K562 (cell line): ENCODE measurements around the gene OTC. TPM values are rescaled to one million over a fixed set of nuclear protein-coding genes. Genes with fewer than 3 reads are reported as not detected.

ENCODE experiments used
- ARHGAP35 ChIP-seq: fragments of 450-650 bp; IDR thresholded peaks from 2 replicates; pipeline ENCODE4 v1.6.1; 2018; ENCODE audit not compliant: partially characterized antibody
- CCAR2 ChIP-seq: fragments of 200-400 bp; formaldehyde crosslinking; IDR thresholded peaks from 2 replicates; pipeline ENCODE4 v1.6.1; 2017; ENCODE audit warnings: mild to moderate bottlenecking, low read depth, low read length
- GABPA ChIP-seq: fragments of 200-800 bp; sonication (Bioruptor generic); conservative IDR thresholded peaks from 2 replicates; pipeline ENCODE4 v1.6.1; 2016; ENCODE audit warnings: low read depth, missing genetic modification characterization, missing compliant biosample characterization
- HNRNPL ChIP-seq: fragments of 200-400 bp; formaldehyde crosslinking; IDR thresholded peaks from 2 replicates; pipeline ENCODE4 v1.6.1; 2017; ENCODE audit warnings: low read depth, mild to moderate bottlenecking, low read length
- KAT2B ChIP-seq: IDR thresholded peaks from one replicate; pipeline ENCODE4 v1.6.1; 2012; ENCODE audit warnings: low read depth, mild to moderate bottlenecking, control low read depth, inconsistent platforms, low read length, moderate library complexity
- MEF2D ChIP-seq: conservative IDR thresholded peaks from 2 replicates; pipeline ENCODE4 v1.6.1; 2016; ENCODE audit warnings: low read depth, missing genetic modification characterization, missing compliant biosample characterization
- POLR2B ChIP-seq: fragments of 450-650 bp; IDR thresholded peaks from 2 replicates; pipeline ENCODE4 v1.6.1; 2018; ENCODE audit warnings: low read depth; ENCODE audit not compliant: partially characterized antibody
- POLR2G ChIP-seq: fragments of 200-400 bp; formaldehyde crosslinking; IDR thresholded peaks from 2 replicates; pipeline ENCODE4 v1.6.1; 2017; ENCODE audit warnings: low read depth, mild to moderate bottlenecking, antibody characterized with exemption, low read length, moderate library complexity
- POLR3G ChIP-seq: IDR thresholded peaks from 2 replicates; pipeline ENCODE4 v1.6.1; 2011; ENCODE audit not compliant: insufficient read length, insufficient replicate concordance; ENCODE audit errors: extremely low read depth
- RBBP5 ChIP-seq: fragments of 200-600 bp; sonication (generic); IDR thresholded peaks from 2 replicates; pipeline ENCODE4 v1.6.1; 2012; ENCODE audit warnings: borderline replicate concordance, mild to moderate bottlenecking, low read length, control low read depth, inconsistent platforms; ENCODE audit not compliant: insufficient read depth, poor library complexity, severe bottlenecking
- SREBF2 ChIP-seq: sonication (generic); formaldehyde crosslinking; IDR thresholded peaks from 2 replicates; pipeline ENCODE4 v1.4.0; 2020; ENCODE audit warnings: mild to moderate bottlenecking, missing genetic modification reagents
- ZNF140 ChIP-seq: fragments of 250-450 bp; sonication (Bioruptor Pico); IDR thresholded peaks from 2 replicates; pipeline ENCODE4 v1.8.0; 2021; ENCODE audit warnings: moderate library complexity, mild to moderate bottlenecking, inconsistent platforms
- ZNF57 ChIP-seq: fragments of 450-650 bp; formaldehyde crosslinking; IDR thresholded peaks from 2 replicates; pipeline ENCODE4 v1.4.0; 2020; ENCODE audit warnings: mild to moderate bottlenecking, moderate library complexity
- ZNF707 ChIP-seq: fragments of 250-450 bp; sonication (Bioruptor Pico); conservative IDR thresholded peaks from 2 replicates; pipeline ENCODE4 v1.8.0; 2022; ENCODE audit warnings: inconsistent platforms, mild to moderate bottlenecking, moderate library complexity
- ZNF766 ChIP-seq: fragments of 200-800 bp; sonication (Bioruptor generic); conservative IDR thresholded peaks from 2 replicates; pipeline ENCODE4 v1.6.1; 2016; ENCODE audit warnings: missing genetic modification characterization, missing compliant biosample characterization
- polyA plus RNA-seq, 8 experiments: library from polyadenylated mRNA; depleted of rRNA in 4 of 8; stranded (reverse) in 5 of 8; unstranded in 3 of 8; fragments of >200 nt; fragmentation: Nextera tagmentation in 2 of 8; fragmentation: Illumina TruSeq in 1 of 8; extraction: Ambion mirVana in 2 of 8; extraction: Trizol in 1 of 8; gene quantifications; 2 replicates each; pipeline versions ENCODE4 v1.2.1 to v1.2.3, GENCODE V29; 2011 to 2014; ENCODE audit warnings: inconsistent platforms in 1 of 8, missing spikeins in 1 of 8
- total RNA-seq, 7 experiments: library from RNA; depleted of rRNA in 6 of 7; stranded (reverse); fragments of >200 nt in 6 of 7; fragmentation: Illumina TruSeq in 2 of 7; extraction: Trizol in 2 of 7; gene quantifications; 2 replicates each; pipeline versions ENCODE4 v1.2.1 to v1.2.3, GENCODE V29; 2011 to 2021; ENCODE audit warnings: low replicate concordance in 1 of 7

Gene OTC
- total and polyA plus RNA-seq, 9 of the 15 experiments (the other 6 are each of a cell fraction or from before 2014, with no cell fraction given), result not detected

DNA sequence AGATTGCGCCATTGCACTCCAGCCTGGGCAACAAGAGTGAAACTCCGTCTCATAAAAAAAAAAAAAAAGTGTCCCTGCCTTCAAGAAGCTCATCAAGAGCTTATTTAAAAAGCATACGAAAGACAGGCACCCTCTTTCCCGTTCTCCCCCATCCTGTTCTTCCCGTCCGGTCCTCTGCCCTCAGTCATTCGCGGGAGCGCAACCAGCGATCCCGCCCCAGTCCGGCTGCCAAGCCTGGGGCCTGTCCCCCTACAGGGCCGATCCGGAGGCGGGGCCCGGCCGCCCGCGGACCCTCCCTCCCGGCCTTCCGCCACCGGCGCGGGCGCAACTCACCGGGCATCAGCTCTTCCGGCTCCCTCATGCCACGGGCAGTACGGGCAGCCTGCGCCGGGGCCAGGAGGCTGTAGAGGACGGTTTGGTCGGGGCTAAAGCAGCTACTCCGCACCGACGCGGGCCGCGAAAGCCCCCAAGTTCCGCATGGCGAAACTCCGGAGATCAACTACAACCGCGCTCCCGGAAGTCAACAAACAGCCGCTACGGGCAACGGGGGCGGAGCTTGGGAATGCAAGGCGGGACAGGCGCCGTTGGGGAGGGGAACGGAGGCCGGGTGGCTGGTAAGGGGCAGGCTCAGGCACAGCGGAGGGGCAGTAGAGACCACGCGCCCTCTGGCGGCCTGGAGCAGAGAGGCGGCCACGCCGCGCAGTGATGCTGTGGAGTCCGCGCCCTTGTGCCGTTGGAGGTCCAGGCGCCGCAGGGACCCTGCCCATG lies 25.2 kb upstream of the OTC start, which contains the start of gene RPGR (continued):
- TF ChIP-seq HNRNPL, result peak; percentile 36; the same call in 1 of the 2 replicates
- TF ChIP-seq ZNF707 (CRISPR knock-in tag), result no peak
- TF ChIP-seq POLR2B, result no peak
- no peak for TF ChIP-seq KAT2B
- TF ChIP-seq SREBF2, result no peak
- TF ChIP-seq MEF2D, result no peak
- TF ChIP-seq ARHGAP35, result no peak
- peak; percentile 87 for TF ChIP-seq GABPA (tag)
- TF ChIP-seq RBBP5, result no peak
- no peak for TF ChIP-seq ZNF57 (CRISPR knock-in tag)
- no peak for TF ChIP-seq ZNF140
- TF ChIP-seq POLR3G, result no peak
- peak; percentile 80 for TF ChIP-seq POLR2G
- TF ChIP-seq CCAR2, result no peak
- TF ChIP-seq ZNF766 (CRISPR knock-in tag), result no peak
